ENCODE results near the gene SIGLEC10.

DNA sequence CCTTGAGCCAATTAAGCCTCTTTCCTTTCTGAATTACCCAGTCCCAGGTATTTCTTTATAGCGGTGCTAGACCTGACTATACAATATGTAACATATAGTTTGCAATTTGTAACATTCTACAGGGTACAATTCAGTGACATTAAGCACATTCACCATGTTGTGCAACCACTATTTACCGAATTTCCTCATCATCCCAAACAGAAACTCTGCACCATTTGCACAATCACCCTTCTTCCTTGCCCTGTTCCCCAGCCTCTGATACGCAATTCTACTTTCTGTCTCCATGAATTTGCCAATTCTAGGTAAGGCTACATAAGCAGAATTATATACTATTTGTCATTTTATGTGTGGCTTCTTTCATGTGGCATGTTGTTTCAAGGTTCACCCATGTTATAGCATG is 13.7 kb upstream of the SIGLEC10 start:
- TF ChIP-seq, protein P1, sequence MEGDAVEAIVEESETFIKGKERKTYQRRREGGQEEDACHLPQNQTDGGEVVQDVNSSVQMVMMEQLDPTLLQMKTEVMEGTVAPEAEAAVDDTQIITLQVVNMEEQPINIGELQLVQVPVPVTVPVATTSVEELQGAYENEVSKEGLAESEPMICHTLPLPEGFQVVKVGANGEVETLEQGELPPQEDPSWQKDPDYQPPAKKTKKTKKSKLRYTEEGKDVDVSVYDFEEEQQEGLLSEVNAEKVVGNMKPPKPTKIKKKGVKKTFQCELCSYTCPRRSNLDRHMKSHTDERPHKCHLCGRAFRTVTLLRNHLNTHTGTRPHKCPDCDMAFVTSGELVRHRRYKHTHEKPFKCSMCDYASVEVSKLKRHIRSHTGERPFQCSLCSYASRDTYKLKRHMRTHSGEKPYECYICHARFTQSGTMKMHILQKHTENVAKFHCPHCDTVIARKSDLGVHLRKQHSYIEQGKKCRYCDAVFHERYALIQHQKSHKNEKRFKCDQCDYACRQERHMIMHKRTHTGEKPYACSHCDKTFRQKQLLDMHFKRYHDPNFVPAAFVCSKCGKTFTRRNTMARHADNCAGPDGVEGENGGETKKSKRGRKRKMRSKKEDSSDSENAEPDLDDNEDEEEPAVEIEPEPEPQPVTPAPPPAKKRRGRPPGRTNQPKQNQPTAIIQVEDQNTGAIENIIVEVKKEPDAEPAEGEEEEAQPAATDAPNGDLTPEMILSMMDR (IDR thresholded peaks at IDR 0.05; ENCODE audit: low read length): no peak
- no peak for TF ChIP-seq EZH2 (IDR thresholded peaks at IDR 0.05; ENCODE audit: borderline replicate concordance, low read length)
